HepG2 (cell line): Measurements from ENCODE around the gene CCNI2.

Experiments used
- BHLHE40 ChIP-seq: IDR thresholded peaks from 2 replicates; pipeline ENCODE4 v1.6.1; 2011; ENCODE audit warnings: low read length, improper control_type of control experiment
- DPF2 ChIP-seq: sonication (generic); formaldehyde crosslinking; IDR thresholded peaks from 2 replicates; pipeline ENCODE4 v1.4.0; 2020; ENCODE audit warnings: mild to moderate bottlenecking, low read depth, missing genetic modification reagents, borderline replicate concordance
- HOXD1 ChIP-seq: sonication (generic); formaldehyde crosslinking; IDR thresholded peaks from 2 replicates; pipeline ENCODE4 v1.5.0; 2020; ENCODE audit warnings: missing genetic modification reagents
- RFX5 ChIP-seq: IDR thresholded peaks from 2 replicates; pipeline ENCODE4 v1.6.1; 2011; ENCODE audit warnings: low read depth, low read length, improper control_type of control experiment
- SP2 ChIP-seq: sonication (generic); formaldehyde crosslinking; IDR thresholded peaks from 2 replicates; pipeline ENCODE4 v1.5.1; 2020; ENCODE audit warnings: mild to moderate bottlenecking, missing genetic modification reagents
- STAT6 ChIP-seq: sonication (generic); formaldehyde crosslinking; IDR thresholded peaks from 2 replicates; pipeline ENCODE4 v1.4.0; 2020; ENCODE audit warnings: missing genetic modification reagents, mild to moderate bottlenecking, borderline replicate concordance
- TAF1 ChIP-seq: sonication (generic); formaldehyde crosslinking; IDR thresholded peaks from 2 replicates; pipeline ENCODE4 v1.4.0; 2020; ENCODE audit warnings: missing genetic modification reagents
- ZNF124 ChIP-seq: sonication (generic); formaldehyde crosslinking; IDR thresholded peaks from 2 replicates; pipeline ENCODE4 v1.4.0; 2020; ENCODE audit warnings: missing genetic modification reagents
- TF ChIP-seq, protein P1 (sequence below): sonication (generic); formaldehyde crosslinking; IDR thresholded peaks from 2 replicates; pipeline ENCODE4 v1.5.0; 2020; ENCODE audit warnings: mild to moderate bottlenecking, missing genetic modification reagents, moderate library complexity
- TF ChIP-seq, protein P2 (sequence below): sonication (generic); formaldehyde crosslinking; IDR thresholded peaks from 2 replicates; pipeline ENCODE4 v1.4.0; 2020; ENCODE audit warnings: mild to moderate bottlenecking, missing genetic modification reagents
- TF ChIP-seq, protein P3 (sequence below): sonication (generic); formaldehyde crosslinking; IDR thresholded peaks from 2 replicates; pipeline ENCODE4 v1.4.0; 2020; ENCODE audit warnings: mild to moderate bottlenecking, missing genetic modification reagents, borderline replicate concordance

- TF ChIP-seq, protein P1, sequence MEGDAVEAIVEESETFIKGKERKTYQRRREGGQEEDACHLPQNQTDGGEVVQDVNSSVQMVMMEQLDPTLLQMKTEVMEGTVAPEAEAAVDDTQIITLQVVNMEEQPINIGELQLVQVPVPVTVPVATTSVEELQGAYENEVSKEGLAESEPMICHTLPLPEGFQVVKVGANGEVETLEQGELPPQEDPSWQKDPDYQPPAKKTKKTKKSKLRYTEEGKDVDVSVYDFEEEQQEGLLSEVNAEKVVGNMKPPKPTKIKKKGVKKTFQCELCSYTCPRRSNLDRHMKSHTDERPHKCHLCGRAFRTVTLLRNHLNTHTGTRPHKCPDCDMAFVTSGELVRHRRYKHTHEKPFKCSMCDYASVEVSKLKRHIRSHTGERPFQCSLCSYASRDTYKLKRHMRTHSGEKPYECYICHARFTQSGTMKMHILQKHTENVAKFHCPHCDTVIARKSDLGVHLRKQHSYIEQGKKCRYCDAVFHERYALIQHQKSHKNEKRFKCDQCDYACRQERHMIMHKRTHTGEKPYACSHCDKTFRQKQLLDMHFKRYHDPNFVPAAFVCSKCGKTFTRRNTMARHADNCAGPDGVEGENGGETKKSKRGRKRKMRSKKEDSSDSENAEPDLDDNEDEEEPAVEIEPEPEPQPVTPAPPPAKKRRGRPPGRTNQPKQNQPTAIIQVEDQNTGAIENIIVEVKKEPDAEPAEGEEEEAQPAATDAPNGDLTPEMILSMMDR (CRISPR knock-in tag): no peak
- TF ChIP-seq TAF1 (no peak), STAT6 (no peak), HOXD1 (CRISPR knock-in tag) (no peak), SP2 (CRISPR knock-in tag) (no peak), ZNF124 (CRISPR knock-in tag) (no peak), DPF2 (no peak), BHLHE40 (no peak), RFX5 (no peak)
- TF ChIP-seq, protein P2, sequence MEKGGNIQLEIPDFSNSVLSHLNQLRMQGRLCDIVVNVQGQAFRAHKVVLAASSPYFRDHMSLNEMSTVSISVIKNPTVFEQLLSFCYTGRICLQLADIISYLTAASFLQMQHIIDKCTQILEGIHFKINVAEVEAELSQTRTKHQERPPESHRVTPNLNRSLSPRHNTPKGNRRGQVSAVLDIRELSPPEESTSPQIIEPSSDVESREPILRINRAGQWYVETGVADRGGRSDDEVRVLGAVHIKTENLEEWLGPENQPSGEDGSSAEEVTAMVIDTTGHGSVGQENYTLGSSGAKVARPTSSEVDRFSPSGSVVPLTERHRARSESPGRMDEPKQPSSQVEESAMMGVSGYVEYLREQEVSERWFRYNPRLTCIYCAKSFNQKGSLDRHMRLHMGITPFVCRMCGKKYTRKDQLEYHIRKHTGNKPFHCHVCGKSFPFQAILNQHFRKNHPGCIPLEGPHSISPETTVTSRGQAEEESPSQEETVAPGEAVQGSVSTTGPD (CRISPR knock-in tag): no peak
- TF ChIP-seq, protein P3, sequence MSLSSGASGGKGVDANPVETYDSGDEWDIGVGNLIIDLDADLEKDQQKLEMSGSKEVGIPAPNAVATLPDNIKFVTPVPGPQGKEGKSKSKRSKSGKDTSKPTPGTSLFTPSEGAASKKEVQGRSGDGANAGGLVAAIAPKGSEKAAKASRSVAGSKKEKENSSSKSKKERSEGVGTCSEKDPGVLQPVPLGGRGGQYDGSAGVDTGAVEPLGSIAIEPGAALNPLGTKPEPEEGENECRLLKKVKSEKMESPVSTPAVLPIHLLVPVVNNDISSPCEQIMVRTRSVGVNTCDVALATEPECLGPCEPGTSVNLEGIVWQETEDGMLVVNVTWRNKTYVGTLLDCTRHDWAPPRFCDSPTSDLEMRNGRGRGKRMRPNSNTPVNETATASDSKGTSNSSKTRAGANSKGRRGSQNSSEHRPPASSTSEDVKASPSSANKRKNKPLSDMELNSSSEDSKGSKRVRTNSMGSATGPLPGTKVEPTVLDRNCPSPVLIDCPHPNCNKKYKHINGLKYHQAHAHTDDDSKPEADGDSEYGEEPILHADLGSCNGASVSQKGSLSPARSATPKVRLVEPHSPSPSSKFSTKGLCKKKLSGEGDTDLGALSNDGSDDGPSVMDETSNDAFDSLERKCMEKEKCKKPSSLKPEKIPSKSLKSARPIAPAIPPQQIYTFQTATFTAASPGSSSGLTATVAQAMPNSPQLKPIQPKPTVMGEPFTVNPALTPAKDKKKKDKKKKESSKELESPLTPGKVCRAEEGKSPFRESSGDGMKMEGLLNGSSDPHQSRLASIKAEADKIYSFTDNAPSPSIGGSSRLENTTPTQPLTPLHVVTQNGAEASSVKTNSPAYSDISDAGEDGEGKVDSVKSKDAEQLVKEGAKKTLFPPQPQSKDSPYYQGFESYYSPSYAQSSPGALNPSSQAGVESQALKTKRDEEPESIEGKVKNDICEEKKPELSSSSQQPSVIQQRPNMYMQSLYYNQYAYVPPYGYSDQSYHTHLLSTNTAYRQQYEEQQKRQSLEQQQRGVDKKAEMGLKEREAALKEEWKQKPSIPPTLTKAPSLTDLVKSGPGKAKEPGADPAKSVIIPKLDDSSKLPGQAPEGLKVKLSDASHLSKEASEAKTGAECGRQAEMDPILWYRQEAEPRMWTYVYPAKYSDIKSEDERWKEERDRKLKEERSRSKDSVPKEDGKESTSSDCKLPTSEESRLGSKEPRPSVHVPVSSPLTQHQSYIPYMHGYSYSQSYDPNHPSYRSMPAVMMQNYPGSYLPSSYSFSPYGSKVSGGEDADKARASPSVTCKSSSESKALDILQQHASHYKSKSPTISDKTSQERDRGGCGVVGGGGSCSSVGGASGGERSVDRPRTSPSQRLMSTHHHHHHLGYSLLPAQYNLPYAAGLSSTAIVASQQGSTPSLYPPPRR (CRISPR knock-in tag): no peak
These were observed 13.6 kb upstream of the CCNI2 start for GRCh38 chr5:132733499-132734148.
